ENCODE data around the gene OVOL1.

OVOL1 gene

DNA sequence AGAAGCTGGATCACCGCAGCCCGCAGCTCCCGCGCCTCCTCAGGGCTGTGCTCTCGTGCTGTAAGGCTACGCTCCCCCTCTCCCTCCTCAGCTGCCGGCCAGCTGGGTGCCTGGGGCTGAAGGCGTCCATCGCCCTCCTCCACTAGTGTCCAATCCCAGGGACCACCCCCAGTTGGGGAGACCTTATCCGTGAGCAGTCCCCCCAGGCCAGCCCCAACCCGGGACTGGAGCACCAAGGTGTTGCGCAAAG lies 7.3 kb upstream of the OVOL1 start:
- Histone ChIP-seq H3K9ac (ENCODE audit: low read length) (peak overlapping the region; percentile 94), H4K91ac (ENCODE audit: low read length) (no peak overlapping the region), H2BK120ac (ENCODE audit: low read depth, low read length) (no peak overlapping the region), H3K79me1 (replicated peaks; ENCODE audit: low read length, poor library complexity, severe bottlenecking) (peaks cover 39% of the 10 kb centered on the region), H3K36me3 (ENCODE audit: control insufficient read depth in 1 of 2, insufficient read depth in 2 of 2, low read depth in 1 of 2, low read length in 2 of 2) (peaks cover 28 to 37% of the 10 kb centered on the region in 2 experiments), H3K4me2 (ENCODE audit: low read length, poor library complexity, severe bottlenecking) (peak overlapping the region; percentile 75), H2AFZ (ENCODE audit: low read depth, low read length) (no peak overlapping the region), H3K27ac (ENCODE audit: low read length, poor library complexity, severe bottlenecking) (no peak overlapping the region), H2AK5ac (ENCODE audit: low read length, severe bottlenecking) (no peak overlapping the region), H3K27me3 (ENCODE audit: control insufficient read depth in 1 of 2, insufficient read depth in 1 of 2, low read length in 2 of 2) (peaks cover 0 to 17% of the 10 kb centered on the region in 2 experiments), H2BK15ac (ENCODE audit: low read depth, poor library complexity, severe bottlenecking) (no peak overlapping the region), H3K9me3 (ENCODE audit: control insufficient read depth, low read length) (no peaks in the 10 kb centered on the region), H3K23ac (ENCODE audit: low read length in 2 of 2) (no peak overlapping the region), H2BK5ac (ENCODE audit: low read depth, low read length, poor library complexity, severe bottlenecking) (no peak overlapping the region), H3K14ac (ENCODE audit: low read length in 2 of 2) (peak overlapping the region in 1 of 2 experiments; percentile 8), H2BK12ac (ENCODE audit: low read length in 2 of 2) (no peak overlapping the region), H3K4ac (ENCODE audit: low read depth in 1 of 2, low read length in 2 of 2) (no peak overlapping the region), H4K8ac (ENCODE audit: low read length) (peak overlapping the region; percentile 66), H3K18ac (ENCODE audit: low read depth in 1 of 2, low read length in 2 of 2) (no peak overlapping the region), H3K4me3 (ENCODE audit: insufficient read depth in 1 of 2, low read depth in 1 of 2, low read length in 2 of 2) (peak overlapping the region; percentile 76 to 85), H3K4me1 (ENCODE audit: control insufficient read depth, insufficient read depth, low read depth, low read length) (peaks cover 30% of the 10 kb centered on the region)
- DNase-seq, result no peak
- 93% methylated on average over 12 of the region's 12 CpGs for WGBS

DNA sequence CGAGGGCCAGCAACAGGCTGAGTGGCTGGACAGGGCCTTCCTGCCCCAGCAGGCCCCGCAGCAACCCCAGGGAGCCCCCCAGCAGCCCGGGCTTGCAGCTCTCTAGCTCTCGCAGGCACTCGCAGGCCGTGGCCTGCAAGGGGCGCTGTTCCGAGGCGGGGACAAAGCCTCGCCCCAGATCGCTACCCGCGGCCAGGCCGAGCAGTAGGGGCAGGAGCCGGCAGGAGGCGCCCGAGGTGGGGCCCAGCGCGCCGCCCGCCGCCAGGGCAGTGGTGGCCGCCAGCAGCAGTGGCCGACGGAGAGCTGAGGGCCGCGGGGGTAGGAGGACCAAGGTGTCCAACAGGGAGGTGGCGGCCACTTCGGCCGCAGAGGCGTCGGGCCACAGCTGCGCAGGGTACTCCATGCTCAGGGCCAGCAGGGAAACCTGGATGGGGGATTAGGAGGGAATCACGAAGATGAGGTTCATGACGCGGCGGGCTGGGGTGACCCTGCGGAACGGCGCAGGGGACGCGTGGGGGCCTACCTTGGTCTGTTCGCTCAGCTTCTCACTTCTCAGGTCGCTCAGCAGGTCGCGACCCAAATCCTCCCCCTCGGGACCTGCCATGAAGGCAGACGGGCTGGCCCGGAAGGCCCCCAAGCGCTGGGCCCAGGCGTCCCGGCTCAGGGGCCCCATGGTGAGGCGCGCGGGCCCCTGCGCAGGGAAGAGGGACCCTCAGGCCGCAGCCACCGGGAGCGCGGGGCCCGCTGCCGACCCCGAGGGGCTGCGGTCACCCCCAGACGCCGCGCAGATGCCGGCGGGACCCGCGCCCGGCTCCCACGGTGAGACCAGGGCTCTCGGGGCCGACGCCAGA lies 6.7 kb upstream of the OVOL1 start:
- peak overlapping the region; percentile 58 for H2BK120ac ChIP-seq (ENCODE audit: low read depth, low read length)
- H3K4me1 ChIP-seq (ENCODE audit: control insufficient read depth, insufficient read depth, low read depth, low read length), result peaks cover 30% of the 10 kb centered on the region
- peak overlapping the region; percentile 96 for H3K18ac ChIP-seq (ENCODE audit: low read depth in 1 of 2, low read length in 2 of 2)
- H2BK12ac ChIP-seq (ENCODE audit: low read length in 2 of 2), result peak overlapping the region in 1 of 2 experiments; percentile 94
- peaks cover 39% of the 10 kb centered on the region for H3K79me1 ChIP-seq (replicated peaks; ENCODE audit: low read length, poor library complexity, severe bottlenecking)
- peak overlapping the region; percentile 46 to 91 for H3K4ac ChIP-seq (ENCODE audit: low read depth in 1 of 2, low read length in 2 of 2)
- H3K9ac ChIP-seq (ENCODE audit: low read length), result peak overlapping the region; percentile 94
- H3K14ac ChIP-seq (ENCODE audit: low read length in 2 of 2), result peak overlapping the region; percentile 65 to 89
- H2BK15ac ChIP-seq (ENCODE audit: low read depth, poor library complexity, severe bottlenecking), result peak overlapping the region; percentile 85
- H3K27ac ChIP-seq (ENCODE audit: low read length, poor library complexity, severe bottlenecking), result no peak overlapping the region
- H3K4me3 ChIP-seq (ENCODE audit: insufficient read depth in 1 of 2, low read depth in 1 of 2, low read length in 2 of 2), result peak overlapping the region; percentile 76 to 85
- H2AK5ac ChIP-seq (ENCODE audit: low read length, severe bottlenecking), result peak overlapping the region; percentile 32
- peaks cover 28 to 37% of the 10 kb centered on the region in 2 experiments for H3K36me3 ChIP-seq (ENCODE audit: control insufficient read depth in 1 of 2, insufficient read depth in 2 of 2, low read depth in 1 of 2, low read length in 2 of 2)
- H3K9me3 ChIP-seq (ENCODE audit: control insufficient read depth, low read length), result no peaks in the 10 kb centered on the region
- H3K4me2 ChIP-seq (ENCODE audit: low read length, poor library complexity, severe bottlenecking), result peak overlapping the region; percentile 75
- 9% methylated on average over 57 of the region's 76 CpGs for WGBS
- H2BK5ac ChIP-seq (ENCODE audit: low read depth, low read length, poor library complexity, severe bottlenecking), result no peak overlapping the region
- H3K23ac ChIP-seq (ENCODE audit: low read length in 2 of 2), result peak overlapping the region in 1 of 2 experiments; percentile 91
- peak overlapping the region; percentile 83 for H2AFZ ChIP-seq (ENCODE audit: low read depth, low read length)
- H4K91ac ChIP-seq (ENCODE audit: low read length), result peak overlapping the region; percentile 94
- H4K8ac ChIP-seq (ENCODE audit: low read length), result peak overlapping the region; percentile 98
- peaks cover 2 to 22% of the 10 kb centered on the region in 2 experiments for H3K27me3 ChIP-seq (ENCODE audit: control insufficient read depth in 1 of 2, insufficient read depth in 1 of 2, low read length in 2 of 2)
- DNase-seq, result peak; percentile 80

DNA sequence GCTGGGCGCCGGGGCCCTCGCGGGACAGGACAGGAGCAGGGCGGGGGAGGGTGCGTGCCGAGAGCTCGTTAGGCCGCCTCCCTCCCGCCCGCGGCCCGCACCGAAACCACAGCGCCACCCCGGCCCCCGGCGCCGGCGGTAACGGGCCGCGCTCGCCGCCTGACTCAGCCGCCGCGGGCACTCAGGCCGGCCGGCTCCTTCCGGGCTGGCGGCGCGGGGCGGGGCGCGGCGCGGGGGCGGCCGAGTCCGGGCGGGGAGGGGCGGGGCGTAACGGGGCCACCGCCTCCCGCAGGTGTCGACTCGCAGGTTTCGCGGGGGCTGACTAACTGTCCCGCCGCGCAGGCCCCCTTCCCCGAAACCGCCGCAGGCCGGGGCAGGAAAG lies 6.1 kb upstream of the OVOL1 start, which contains the start of gene AP5B1:
TSS of gene AP5B1 (minus strand) at position 207 of the 382 bp plus-strand sequence. CDS start 385 bp downstream, outside the sequence.
- peak within 1 kb of the TSS; percentile 46 to 91 for H3K4ac ChIP-seq (ENCODE audit: low read depth in 1 of 2, low read length in 2 of 2)
- peaks cover 36% of the 10 kb centered on the region for H3K79me1 ChIP-seq (replicated peaks; ENCODE audit: low read length, poor library complexity, severe bottlenecking)
- H3K9ac ChIP-seq (ENCODE audit: low read length), result peak within 1 kb of the TSS; percentile 94
- H2BK5ac ChIP-seq (ENCODE audit: low read depth, low read length, poor library complexity, severe bottlenecking), result peak within 1 kb of the TSS; percentile 35
- WGBS, result no CpG with 5 or more reads among the region's 59 CpGs
- H2BK120ac ChIP-seq (ENCODE audit: low read depth, low read length), result peak within 1 kb of the TSS; percentile 58
- peak within 1 kb of the TSS in 1 of 2 experiments; percentile 91 for H3K23ac ChIP-seq (ENCODE audit: low read length in 2 of 2)
- H3K4me3 ChIP-seq (ENCODE audit: insufficient read depth in 1 of 2, low read depth in 1 of 2, low read length in 2 of 2), result peak within 1 kb of the TSS; percentile 76 to 85
- peak; percentile 79 for DNase-seq
- H2BK12ac ChIP-seq (ENCODE audit: low read length in 2 of 2), result peak within 1 kb of the TSS; percentile 30 to 94
- peak within 1 kb of the TSS; percentile 83 for H2AFZ ChIP-seq (ENCODE audit: low read depth, low read length)
- no peak within 1 kb of the TSS for H3K27ac ChIP-seq (ENCODE audit: low read length, poor library complexity, severe bottlenecking)
- H3K27me3 ChIP-seq (ENCODE audit: control insufficient read depth in 1 of 2, insufficient read depth in 1 of 2, low read length in 2 of 2), result peaks cover 8 to 28% of the 10 kb centered on the region in 2 experiments
- H3K18ac ChIP-seq (ENCODE audit: low read depth in 1 of 2, low read length in 2 of 2), result peak within 1 kb of the TSS; percentile 96
- H3K4me2 ChIP-seq (ENCODE audit: low read length, poor library complexity, severe bottlenecking), result peak within 1 kb of the TSS; percentile 93
- H3K9me3 ChIP-seq (ENCODE audit: control insufficient read depth, low read length), result no peaks in the 10 kb centered on the region
- H4K8ac ChIP-seq (ENCODE audit: low read length), result peak within 1 kb of the TSS; percentile 98
- peaks cover 30% of the 10 kb centered on the region for H3K4me1 ChIP-seq (ENCODE audit: control insufficient read depth, insufficient read depth, low read depth, low read length)
- H3K36me3 ChIP-seq (ENCODE audit: control insufficient read depth in 1 of 2, insufficient read depth in 2 of 2, low read depth in 1 of 2, low read length in 2 of 2), result peaks cover 28 to 37% of the 10 kb centered on the region in 2 experiments
- H4K91ac ChIP-seq (ENCODE audit: low read length), result peak within 1 kb of the TSS; percentile 94
- peak within 1 kb of the TSS; percentile 32 for H2AK5ac ChIP-seq (ENCODE audit: low read length, severe bottlenecking)
- peak within 1 kb of the TSS; percentile 65 to 89 for H3K14ac ChIP-seq (ENCODE audit: low read length in 2 of 2)
- peak within 1 kb of the TSS; percentile 85 for H2BK15ac ChIP-seq (ENCODE audit: low read depth, poor library complexity, severe bottlenecking)
